ENCODE results near the gene MIAT.

Gene MIAT

GRCh38 chr22:26632422-26633155 lies 24.8 kb upstream of the MIAT start:
- DNase-seq: no peak

DNA sequence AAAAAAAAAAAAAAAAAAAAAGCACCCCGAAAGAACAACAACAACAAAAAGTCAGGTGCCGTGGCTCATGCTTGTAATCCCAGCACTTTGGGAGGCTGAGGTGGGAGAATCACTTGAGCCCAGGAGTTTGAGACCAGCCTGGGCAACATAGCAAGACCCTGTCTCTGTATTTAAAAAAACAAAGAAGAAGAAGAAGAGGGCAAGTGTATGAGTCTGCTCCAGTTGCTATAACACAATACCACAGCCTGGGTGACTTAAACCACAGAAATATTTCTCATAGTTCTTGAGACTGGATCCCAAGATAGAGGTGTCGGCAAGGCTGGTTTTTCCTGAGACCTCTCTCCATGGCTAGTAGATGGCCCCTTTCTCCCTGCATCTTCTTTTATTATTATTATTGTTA lies 23.2 kb upstream of the MIAT start:
- DNase-seq: no peak

GRCh38 chr22:26635117-26635516 lies 22.3 kb upstream of the MIAT start:
- no peak for DNase-seq

GRCh38 chr22:26636296-26636695 lies 21.1 kb upstream of the MIAT start:
- DNase-seq: no peak

GRCh38 chr22:26642465-26643417 lies 14.6 kb upstream of the MIAT start:
- no peak for DNase-seq

GRCh38 chr22:26643418-26644100 lies 13.8 kb upstream of the MIAT start:
- no peak for DNase-seq

GRCh38 chr22:26646158-26646557 lies 11.2 kb upstream of the MIAT start:
- no peak for DNase-seq

- no peak for DNase-seq
Observed at GRCh38 chr22:26648011-26648497, 9.3 kb upstream of the MIAT start.

DNA sequence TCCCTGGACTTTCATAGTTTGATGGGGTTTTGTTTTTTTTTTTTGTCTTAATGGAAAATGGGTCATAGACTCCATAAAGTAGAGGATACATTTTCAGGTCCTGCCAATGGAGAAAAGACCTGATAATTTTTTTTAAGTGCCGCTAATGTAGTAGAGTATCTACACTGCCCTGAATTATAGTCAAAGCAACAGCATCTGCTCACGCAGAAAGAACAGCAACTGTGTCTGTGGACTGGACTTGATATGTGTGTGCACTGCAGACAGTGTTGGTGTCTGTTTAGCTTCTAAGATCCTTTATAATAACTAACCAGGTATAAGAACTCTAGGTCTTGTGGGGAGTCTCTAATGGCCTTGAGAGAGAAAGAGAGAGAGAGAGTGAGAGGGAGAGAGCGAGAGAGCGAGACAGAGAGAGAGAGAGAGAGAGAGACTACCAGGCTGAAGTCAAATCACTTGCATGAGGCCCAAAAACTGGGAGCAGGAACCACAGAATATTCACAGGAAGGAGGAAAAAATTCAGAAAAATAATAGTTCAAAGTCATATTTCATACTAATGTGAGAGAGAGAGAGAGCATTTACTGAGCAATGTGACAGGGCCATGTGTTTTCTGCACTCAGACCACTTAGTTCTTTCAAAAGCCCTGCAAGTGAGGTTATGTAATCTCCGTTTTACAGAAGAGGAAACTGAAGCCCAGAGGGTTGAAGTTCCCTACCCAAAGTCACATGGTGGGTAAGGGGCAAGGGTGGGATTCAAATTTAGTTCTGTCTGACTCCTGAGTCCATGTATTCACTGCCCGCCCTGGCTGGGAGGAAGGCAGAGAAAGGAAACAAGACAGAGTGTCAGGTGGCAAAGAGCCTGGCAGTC lies 8.6 kb upstream of the MIAT start:
- DNase-seq: no peak

GRCh38 chr22:26650722-26651421 lies 6.5 kb upstream of the MIAT start:
- no peak for DNase-seq

DNA sequence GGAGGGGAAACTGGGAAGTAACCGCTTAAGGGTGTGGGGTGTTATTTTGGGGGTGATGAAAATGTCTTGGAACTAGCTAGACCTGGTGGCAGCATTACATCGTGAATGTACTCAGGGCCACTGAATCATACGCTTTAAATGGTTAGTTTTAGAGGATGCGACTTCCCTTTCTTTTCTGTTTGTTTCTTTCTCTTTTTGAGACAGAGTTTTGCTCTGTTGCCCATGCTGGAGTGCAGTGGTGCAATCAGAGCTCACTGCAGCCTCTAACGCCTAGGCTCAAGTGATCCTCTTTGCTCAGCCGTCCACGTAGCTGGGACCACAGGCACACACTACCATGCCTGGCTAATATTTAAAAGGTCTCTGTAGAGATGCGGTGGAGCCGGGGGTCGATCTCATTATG lies 5.6 kb upstream of the MIAT start:
- no peak for DNase-seq

DNA sequence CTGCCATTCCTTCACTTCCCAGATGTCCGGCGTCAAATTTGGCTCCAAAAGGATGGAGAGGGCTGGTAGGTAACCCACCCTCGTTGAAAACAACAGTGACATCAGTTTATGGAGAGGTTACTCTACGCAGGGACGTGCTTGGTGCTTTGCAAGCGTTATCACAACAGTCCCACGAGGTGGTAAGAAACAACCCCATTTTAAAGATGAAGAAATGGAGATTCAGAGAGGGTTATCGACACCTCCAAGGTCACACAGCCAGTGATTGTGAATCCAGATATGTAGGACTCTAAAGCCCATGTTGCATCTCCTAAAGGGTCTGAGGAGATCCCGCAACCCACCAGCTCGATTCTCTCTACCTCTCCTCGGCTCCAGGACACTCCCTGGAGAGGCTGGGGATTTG lies 773 bp downstream of the MIAT start:
- DNase-seq: no peak

DNA sequence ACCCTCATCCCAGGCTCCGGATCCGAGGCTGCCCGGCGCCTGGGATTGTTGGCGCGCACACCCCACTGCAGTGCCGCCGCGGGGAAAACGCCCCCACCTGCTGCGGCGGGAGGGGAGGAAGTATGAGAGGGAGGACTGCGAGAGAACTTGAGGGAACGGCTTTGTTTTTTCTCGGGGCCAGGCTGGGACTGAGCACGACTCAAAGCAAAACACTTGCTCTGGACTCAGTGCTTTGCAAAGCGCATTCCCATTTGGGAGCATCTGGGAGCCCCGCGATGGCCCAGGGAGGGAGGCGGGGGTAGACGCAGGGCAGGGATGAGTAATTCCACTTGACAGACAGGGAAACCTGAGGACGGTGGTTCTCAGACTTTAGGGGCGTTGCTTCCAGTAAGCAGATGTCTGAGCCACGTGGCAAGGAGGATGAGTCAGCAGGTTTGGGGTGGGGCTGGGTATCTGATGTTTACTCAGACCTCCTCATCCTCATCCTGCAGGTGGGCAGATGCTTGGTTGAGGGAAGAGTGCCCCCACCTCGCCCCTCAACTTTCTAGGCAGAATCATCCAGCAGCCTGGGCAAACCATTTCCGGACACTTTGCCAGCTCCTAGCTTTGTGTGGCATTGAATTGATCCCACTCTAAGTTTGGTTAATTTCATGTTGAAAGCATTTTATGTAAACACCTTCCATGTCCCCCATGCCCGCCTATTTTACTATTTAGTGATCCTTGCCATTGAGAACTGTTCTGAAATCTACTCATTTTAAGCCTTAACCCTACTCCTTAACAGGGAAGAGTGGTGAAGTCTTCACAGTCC lies 1.5 kb downstream of the MIAT start:
- DNase-seq: peak; percentile 83

DNA sequence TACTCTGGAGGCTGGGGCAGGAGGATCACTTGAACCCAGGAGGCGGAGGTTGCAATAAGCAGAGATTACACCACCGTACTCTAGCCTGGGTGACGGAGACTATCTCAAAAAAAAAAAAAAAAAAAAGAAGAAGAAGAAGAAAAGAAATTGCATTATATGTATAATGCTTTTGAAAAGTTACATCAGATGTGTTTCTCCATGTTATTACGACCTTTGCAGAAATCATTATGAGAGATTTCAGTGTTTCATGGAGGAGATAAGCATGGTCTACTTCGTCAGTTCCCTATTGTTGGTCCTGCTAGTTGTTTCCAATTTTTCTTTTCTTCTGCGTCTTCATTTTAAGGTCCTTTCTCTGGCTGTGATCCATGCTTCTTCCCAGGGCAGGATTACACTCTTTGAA lies 3.0 kb downstream of the MIAT start:
- no peak for DNase-seq

- DNase-seq: no peak
Observed at GRCh38 chr22:26660961-26661578, 3.7 kb downstream of the MIAT start.

DNA sequence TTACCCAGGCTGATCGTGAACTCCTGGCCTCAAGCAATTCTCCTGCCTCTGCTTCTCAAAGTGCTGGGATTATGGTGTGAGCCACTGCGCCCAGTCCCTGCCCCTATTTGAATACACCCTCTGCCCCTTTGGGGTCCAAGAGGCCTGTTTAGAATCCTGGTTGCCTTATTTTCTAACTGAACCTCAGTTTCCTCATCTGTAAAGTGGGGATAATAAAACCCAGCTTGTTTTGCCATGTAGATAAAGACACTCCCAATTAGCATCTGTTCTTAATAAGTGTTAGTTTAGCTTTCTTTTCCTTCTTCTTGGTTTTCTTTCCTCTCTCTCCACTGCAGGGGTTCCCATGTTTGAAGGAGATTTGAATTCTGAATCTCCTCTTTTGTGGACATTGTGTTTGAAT lies 4.8 kb downstream of the MIAT start:
- no peak for DNase-seq

DNA sequence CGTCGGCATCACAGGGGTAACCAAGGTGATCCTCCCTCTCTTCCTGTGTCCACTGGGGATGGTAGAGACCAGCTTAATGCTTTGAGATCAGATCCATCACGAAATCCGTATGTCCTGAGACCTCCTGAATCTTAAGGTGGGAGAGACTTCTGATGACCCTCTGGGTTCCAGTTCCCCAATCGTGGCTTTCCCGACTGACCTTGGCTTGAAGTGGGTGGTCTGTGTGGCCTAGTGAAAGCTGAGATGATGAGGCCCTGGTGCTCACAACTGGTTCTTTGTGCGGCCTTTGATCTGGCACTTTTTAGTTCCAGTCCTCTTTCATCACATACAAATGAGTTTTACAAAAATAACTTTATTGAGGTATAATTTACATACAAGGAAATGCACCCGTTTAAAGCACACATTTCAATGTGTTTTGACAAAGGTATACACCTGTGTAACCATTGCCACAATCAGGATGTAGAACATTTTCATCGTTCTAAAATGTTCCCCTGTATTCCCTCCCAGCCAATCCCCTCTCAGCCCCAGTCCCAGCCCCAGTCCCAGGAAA lies 6.1 kb downstream of the MIAT start:
- no peak for DNase-seq

DNA sequence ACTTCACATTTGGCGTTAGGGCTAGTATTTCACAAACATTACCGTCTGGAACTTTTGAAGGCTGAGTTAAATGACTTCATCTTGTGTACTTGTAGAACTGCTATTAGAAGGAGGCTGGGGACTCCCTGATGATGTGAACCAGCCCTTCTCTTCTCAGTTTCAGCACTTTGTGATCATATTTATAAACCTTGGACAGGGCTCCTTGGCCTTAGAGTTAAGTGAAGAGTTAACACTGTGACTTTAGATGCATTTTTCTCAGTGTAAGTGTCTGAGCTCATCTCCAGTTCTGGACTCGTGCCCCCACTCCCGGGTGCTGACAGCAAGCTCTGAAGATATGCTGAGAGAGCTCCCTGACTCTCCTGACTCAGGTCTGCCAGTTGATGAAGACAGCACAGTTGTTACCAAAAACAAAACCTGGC lies 8.4 kb downstream of the MIAT start:
- no peak for DNase-seq

- no peak for DNase-seq
Observed at GRCh38 chr22:26667140-26667539, 9.8 kb downstream of the MIAT start.

GRCh38 chr22:26669060-26669481 lies 11.7 kb downstream of the MIAT start:
- peak; percentile 44 for DNase-seq
